K562 (cell line): ENCODE results near the gene FOXO3. TPM values are rescaled to one million over a fixed set of nuclear protein-coding genes. Genes with fewer than 3 reads are reported as not detected.

Experiments
- ARID1B ChIP-seq: fragments of 450-650 bp; IDR thresholded peaks from 2 replicates; pipeline ENCODE4 v1.6.1; 2016; ENCODE audit warnings: antibody characterized with exemption, mild to moderate bottlenecking, inconsistent platforms
- BCLAF1 ChIP-seq, 2 experiments: fragments of 450-650 bp in 1 of 2; IDR thresholded peaks; 2 replicates each; pipeline ENCODE4 v1.6.1; 2011 to 2017; ENCODE audit warnings: low read depth in 2 of 2, antibody characterized with exemption in 1 of 2, borderline replicate concordance in 1 of 2, low read length in 1 of 2, mild to moderate bottlenecking in 1 of 2, mixed read lengths in 1 of 2; ENCODE audit not compliant: control insufficient read depth in 1 of 2
- HDAC1 ChIP-seq, 2 experiments: fragments of 450-650 bp; IDR thresholded peaks; 2 replicates each; pipeline ENCODE4 v1.6.1; 2016 to 2017; ENCODE audit warnings: inconsistent platforms in 1 of 2, mild to moderate bottlenecking in 1 of 2, moderate library complexity in 1 of 2
- HNRNPL ChIP-seq: fragments of 200-400 bp; formaldehyde crosslinking; IDR thresholded peaks from 2 replicates; pipeline ENCODE4 v1.6.1; 2017; ENCODE audit warnings: low read depth, mild to moderate bottlenecking, low read length
- JUN ChIP-seq, 2 experiments: sonication (generic) in 1 of 2; formaldehyde crosslinking in 1 of 2; IDR thresholded peaks; 2 replicates each; pipeline versions ENCODE4 v1.6.1 to v1.8.0; 2012 to 2022; ENCODE audit warnings: borderline replicate concordance in 2 of 2, mild to moderate bottlenecking in 2 of 2, improper control_type of control experiment in 1 of 2, low read depth in 1 of 2, low read length in 1 of 2, missing genetic modification reagents in 1 of 2
- MAFG ChIP-seq: fragments of 450-650 bp; conservative IDR thresholded peaks from 2 replicates; pipeline ENCODE4 v1.6.1; 2016; ENCODE audit warnings: missing genetic modification characterization, missing compliant biosample characterization
- MCM7 ChIP-seq, 2 experiments: fragments of 450-650 bp; IDR thresholded peaks; 2 replicates each; pipeline ENCODE4 v1.6.1; 2016 to 2018
- MXI1 ChIP-seq: IDR thresholded peaks from 2 replicates; pipeline ENCODE4 v1.6.1; 2011; ENCODE audit warnings: low read depth, mild to moderate bottlenecking, improper control_type of control experiment, low read length
- NCOA6 ChIP-seq: fragments of 450-650 bp; IDR thresholded peaks from 2 replicates; pipeline ENCODE4 v1.6.1; 2017; ENCODE audit warnings: mild to moderate bottlenecking
- NCOR1 ChIP-seq: fragments of 450-650 bp; IDR thresholded peaks from 2 replicates; pipeline ENCODE4 v1.6.1; 2016; ENCODE audit warnings: mild to moderate bottlenecking, moderate library complexity
- PHF8 ChIP-seq: fragments of 200-600 bp; sonication (generic); IDR thresholded peaks from 2 replicates; pipeline ENCODE4 v1.6.1; 2012; ENCODE audit warnings: mixed run types, mild to moderate bottlenecking, inconsistent platforms, low read length, moderate library complexity, borderline replicate concordance
- PRDM10 ChIP-seq: fragments of 450-650 bp; IDR thresholded peaks from 2 replicates; pipeline ENCODE4 v1.6.1; 2018; ENCODE audit not compliant: partially characterized antibody
- PRPF4 ChIP-seq: fragments of 200-400 bp; formaldehyde crosslinking; IDR thresholded peaks from one replicate; pipeline ENCODE4 v1.6.1; 2017; ENCODE audit warnings: low read length, low read depth, mild to moderate bottlenecking; ENCODE audit not compliant: insufficient read depth, poor library complexity, severe bottlenecking
- RAD21 ChIP-seq, 2 experiments: fragments of 250-450 bp in 1 of 2; fragments of 450-650 bp in 1 of 2; sonication (Bioruptor Pico) in 1 of 2; formaldehyde crosslinking in 1 of 2; IDR thresholded peaks in 1 of 2; conservative IDR thresholded peaks in 1 of 2; 2 replicates each; pipeline versions ENCODE4 v1.4.0 to v1.8.0; 2020 to 2022; ENCODE audit warnings: mild to moderate bottlenecking in 2 of 2, moderate library complexity in 1 of 2
- SP2 ChIP-seq: IDR thresholded peaks from 2 replicates; pipeline ENCODE4 v1.6.1; 2011; ENCODE audit warnings: mild to moderate bottlenecking, low read depth, low read length, moderate library complexity; ENCODE audit not compliant: poor library complexity, severe bottlenecking; ENCODE audit errors: extremely low read depth
- SRSF9 ChIP-seq: fragments of 200-400 bp; formaldehyde crosslinking; IDR thresholded peaks from 2 replicates; pipeline ENCODE4 v1.6.1; 2017; ENCODE audit warnings: low read depth, low read length, borderline replicate concordance
- TFAM ChIP-seq: fragments of 250-450 bp; sonication (Bioruptor Pico); conservative IDR thresholded peaks from 2 replicates; pipeline ENCODE4 v1.5.0; 2021; ENCODE audit warnings: mild to moderate bottlenecking, moderate library complexity
- THRAP3 ChIP-seq: fragments of 450-650 bp; IDR thresholded peaks from 2 replicates; pipeline ENCODE4 v1.6.1; 2016; ENCODE audit warnings: mild to moderate bottlenecking, inconsistent platforms, borderline replicate concordance
- ZBTB8A ChIP-seq: fragments of 450-650 bp; IDR thresholded peaks from 2 replicates; pipeline ENCODE4 v1.6.1; 2018; ENCODE audit warnings: mild to moderate bottlenecking, moderate library complexity; ENCODE audit not compliant: partially characterized antibody
- ZNF133 ChIP-seq: fragments of 250-450 bp; sonication (Bioruptor Pico); IDR thresholded peaks from 2 replicates; pipeline ENCODE4 v1.4.0; 2020; ENCODE audit warnings: mild to moderate bottlenecking
- ZNF23 ChIP-seq: fragments of 250-450 bp; sonication (Bioruptor Pico); IDR thresholded peaks from 2 replicates; pipeline ENCODE4 v1.4.0; 2020; ENCODE audit warnings: mild to moderate bottlenecking
- ZNF324 ChIP-seq: fragments of 250-450 bp; sonication (Bioruptor Pico); IDR thresholded peaks from 2 replicates; pipeline ENCODE4 v1.4.0; 2020; ENCODE audit warnings: mild to moderate bottlenecking
- polyA plus RNA-seq, 8 experiments: library from polyadenylated mRNA; depleted of rRNA in 4 of 8; stranded (reverse) in 5 of 8; unstranded in 3 of 8; fragments of >200 nt; fragmentation: Nextera tagmentation in 2 of 8; fragmentation: Illumina TruSeq in 1 of 8; extraction: Ambion mirVana in 2 of 8; extraction: Trizol in 1 of 8; gene quantifications; 2 replicates each; pipeline versions ENCODE4 v1.2.1 to v1.2.3, GENCODE V29; 2011 to 2014; ENCODE audit warnings: inconsistent platforms in 1 of 8, missing spikeins in 1 of 8
- total RNA-seq, 7 experiments: library from RNA; depleted of rRNA in 6 of 7; stranded (reverse); fragments of >200 nt in 6 of 7; fragmentation: Illumina TruSeq in 2 of 7; extraction: Trizol in 2 of 7; gene quantifications; 2 replicates each; pipeline versions ENCODE4 v1.2.1 to v1.2.3, GENCODE V29; 2011 to 2021; ENCODE audit warnings: low replicate concordance in 1 of 7

The FOXO3 gene
- total and polyA plus RNA-seq, 9 of the 15 experiments (the other 6 are each of a cell fraction or from before 2014, with no cell fraction given), result 3.0 to 14.6 (median 6.0) TPM

- TF ChIP-seq NCOA6 (no peak), THRAP3 (no peak), ZNF133 (CRISPR knock-in tag) (no peak), HNRNPL (no peak), SRSF9 (no peak), SP2 (no peak), ARID1B (peak; percentile 74), NCOR1 (peak; percentile 32; the same call in 1 of the 2 replicates), TFAM (CRISPR knock-in tag) (no peak), MAFG (tag) (no peak), MCM7 (IDR thresholded peaks at IDR 0.05) (no peak), PRPF4 (no peak), JUN (IDR thresholded peaks at IDR 0.05; ENCODE audit: borderline replicate concordance, low read depth, low read length) (peak; percentile 57; the same call in 1 of the 2 replicates), JUN (CRISPR knock-in tag; IDR thresholded peaks at IDR 0.05; ENCODE audit: borderline replicate concordance) (no peak), ZNF23 (CRISPR knock-in tag) (no peak), ZNF324 (CRISPR knock-in tag) (no peak), RAD21 (CRISPR knock-in tag; conservative IDR thresholded peaks at IDR 0.05 in 1 of 2, IDR thresholded peaks at IDR 0.05 in 1 of 2) (peak in 1 of 2 experiments; percentile 18; a peak in 1 of 4 replicates), BCLAF1 (IDR thresholded peaks at IDR 0.05; ENCODE audit: borderline replicate concordance in 1 of 2, control insufficient read depth in 1 of 2, low read depth in 2 of 2, low read length in 1 of 2) (no peak), HDAC1 (IDR thresholded peaks at IDR 0.05) (no peak), MXI1 (no peak), PHF8 (no peak), PRDM10 (no peak), ZBTB8A (no peak)
These were observed 124.1 kb downstream of the FOXO3 start (continued) for GRCh38 chr6:108684771-108685329.
